Measurements from ENCODE around the gene MTHFSD. TPM values are rescaled to one million over a fixed set of nuclear protein-coding genes. Genes with fewer than 3 reads are reported as not detected.

MTHFSD gene
- total and polyA plus RNA-seq, 4 donors: 9.4 to 28.5 (median 16.6) TPM

- ATAC-seq (ENCODE audit: insufficient read depth, low FRiP score): no peak
- WGBS, 2 donors: 92 to 97% methylated on average over 3 of the region's 3 CpGs
- H3K4me3 ChIP-seq: no peak overlapping the region
Measured at GRCh38 chr16:86587487-86587886, 32.5 kb upstream of the MTHFSD start.

GRCh38 chr16:86585821-86586611 is 31.0 kb upstream of the MTHFSD start:
- ATAC-seq (ENCODE audit: insufficient read depth, low FRiP score): no peak
- no peak overlapping the region for H3K9ac ChIP-seq (ENCODE audit: insufficient read depth in 1 of 2, low read length in 2 of 2)
- peaks cover 0 to 5% (median 0%) of the 10 kb centered on the region in 5 donors for H3K4me1 ChIP-seq (ENCODE audit: control insufficient read depth in 5 of 5, insufficient read depth in 5 of 5, low read length in 5 of 5)
- no peak overlapping the region for H3K4me3 ChIP-seq
- peak overlapping the region; percentile 20 to 34 for H3K27ac ChIP-seq (ENCODE audit: low read depth in 1 of 2, low read length in 1 of 2)
- TF ChIP-seq CTCF (IDR thresholded peaks at IDR 0.05; ENCODE audit: control extremely low read depth, extremely low read depth): no peak
- no peaks in the 10 kb centered on the region for H3K36me3 ChIP-seq (ENCODE audit: control insufficient read depth in 4 of 4, insufficient read depth in 4 of 4, low read length in 4 of 4)
- DNase-seq: no peak
- H3K9me3 ChIP-seq (ENCODE audit: control insufficient read depth in 4 of 4, insufficient read depth in 3 of 4, low read length in 3 of 4): no peaks in the 10 kb centered on the region
- peaks cover 0 to 19% (median 4%) of the 10 kb centered on the region in 3 donors for H3K27me3 ChIP-seq (ENCODE audit: control insufficient read depth in 3 of 3, insufficient read depth in 3 of 3, low read length in 2 of 3)
- WGBS, 2 donors: 67 to 85% methylated on average over 10 of the region's 10 CpGs

More at GRCh38 chr16:86587487-86587886, 32.5 kb upstream of the MTHFSD start:
- DNase-seq: no peak
- H3K27me3 ChIP-seq (ENCODE audit: control insufficient read depth in 3 of 3, insufficient read depth in 3 of 3, low read length in 2 of 3): peaks cover 0 to 11% (median 7%) of the 10 kb centered on the region in 3 donors
- H3K9me3 ChIP-seq (ENCODE audit: control insufficient read depth in 4 of 4, insufficient read depth in 3 of 4, low read length in 3 of 4): no peaks in the 10 kb centered on the region
- H3K36me3 ChIP-seq (ENCODE audit: control insufficient read depth in 4 of 4, insufficient read depth in 4 of 4, low read length in 4 of 4): no peaks in the 10 kb centered on the region
- TF ChIP-seq CTCF (IDR thresholded peaks at IDR 0.05; ENCODE audit: control extremely low read depth, extremely low read depth): no peak
- no peak overlapping the region for H3K27ac ChIP-seq (ENCODE audit: low read depth in 1 of 2, low read length in 1 of 2)
- no peak overlapping the region for H3K9ac ChIP-seq (ENCODE audit: insufficient read depth in 1 of 2, low read length in 2 of 2)
- H3K4me1 ChIP-seq (ENCODE audit: control insufficient read depth in 5 of 5, insufficient read depth in 5 of 5, low read length in 5 of 5): no peaks in the 10 kb centered on the region

GRCh38 chr16:86584726-86585721 is 30.0 kb upstream of the MTHFSD start:
- 85 to 91% methylated on average over 12 of the region's 12 CpGs for WGBS, 2 donors
- ATAC-seq (ENCODE audit: insufficient read depth, low FRiP score): no peak

More at GRCh38 chr16:86584726-86585721, 30.0 kb upstream of the MTHFSD start:
- Histone ChIP-seq H3K36me3 (ENCODE audit: control insufficient read depth in 4 of 4, insufficient read depth in 4 of 4, low read length in 4 of 4) (no peaks in the 10 kb centered on the region), H3K4me1 (ENCODE audit: control insufficient read depth in 5 of 5, insufficient read depth in 5 of 5, low read length in 5 of 5) (peaks cover 0 to 14% (median 0%) of the 10 kb centered on the region in 5 donors), H3K4me3 (no peak overlapping the region), H3K27ac (ENCODE audit: low read depth in 1 of 2, low read length in 1 of 2) (no peak overlapping the region), H3K27me3 (ENCODE audit: control insufficient read depth in 3 of 3, insufficient read depth in 3 of 3, low read length in 2 of 3) (peaks cover 2 to 28% (median 8%) of the 10 kb centered on the region in 3 donors), H3K9me3 (ENCODE audit: control insufficient read depth in 4 of 4, insufficient read depth in 3 of 4, low read length in 3 of 4) (no peaks in the 10 kb centered on the region), H3K9ac (ENCODE audit: insufficient read depth in 1 of 2, low read length in 2 of 2) (no peak overlapping the region)
- no peak for TF ChIP-seq CTCF (IDR thresholded peaks at IDR 0.05; ENCODE audit: control extremely low read depth, extremely low read depth)
- DNase-seq: no peak
